HG03139 (cell line): ENCODE data around the gene ATP11A.

Experiments used
- ATAC-seq: cut with Tn5 transposase; IDR thresholded peaks from one replicate; pipeline ENCODE4 v1.9.1; 2021; ENCODE audit not compliant: unreplicated experiment

ATP11A gene

GRCh38 chr13:112740502-112741131 is 50.8 kb downstream of the ATP11A start:
- ATAC-seq = no peak

GRCh38 chr13:112741185-112741755 is 51.4 kb downstream of the ATP11A start:
- no peak for ATAC-seq

- no peak for ATAC-seq
These were observed 52.2 kb downstream of the ATP11A start for GRCh38 chr13:112741835-112742570.

- no peak for ATAC-seq
These were observed 52.7 kb downstream of the ATP11A start for GRCh38 chr13:112742583-112742982.

GRCh38 chr13:112743451-112744167 is 53.8 kb downstream of the ATP11A start:
- ATAC-seq = no peak

GRCh38 chr13:112744168-112745021 is 54.6 kb downstream of the ATP11A start:
- ATAC-seq = no peak

- ATAC-seq = no peak
These were observed 56.2 kb downstream of the ATP11A start for GRCh38 chr13:112746044-112746443.

GRCh38 chr13:112747256-112747655 is 57.4 kb downstream of the ATP11A start:
- ATAC-seq = no peak

GRCh38 chr13:112748947-112749735 is 59.3 kb downstream of the ATP11A start:
- no peak for ATAC-seq

GRCh38 chr13:112750570-112750969 is 60.7 kb downstream of the ATP11A start:
- ATAC-seq = no peak

- no peak for ATAC-seq
These were observed 61.8 kb downstream of the ATP11A start for GRCh38 chr13:112751617-112752016.

GRCh38 chr13:112752211-112752610 is 62.4 kb downstream of the ATP11A start:
- no peak for ATAC-seq

- ATAC-seq = no peak
These were observed 63.1 kb downstream of the ATP11A start for GRCh38 chr13:112752711-112753541.

GRCh38 chr13:112753833-112754232 is 64.0 kb downstream of the ATP11A start:
- no peak for ATAC-seq

GRCh38 chr13:112754281-112755025 is 64.6 kb downstream of the ATP11A start:
- no peak for ATAC-seq

- no peak for ATAC-seq
These were observed 65.5 kb downstream of the ATP11A start for GRCh38 chr13:112755331-112755730.

- ATAC-seq = no peak
These were observed 66.2 kb downstream of the ATP11A start for GRCh38 chr13:112756081-112756480.

- no peak for ATAC-seq
These were observed 66.7 kb downstream of the ATP11A start for GRCh38 chr13:112756511-112756966.
